ENCODE results near the gene NDRG4. TPM values are rescaled to one million over a fixed set of nuclear protein-coding genes. Genes with fewer than 3 reads are reported as not detected.

Gene NDRG4
- total RNA-seq, 4 donors from 2014 or later = 16.0 to 89.4 (median 56.1) TPM

- intact Hi-C loops (cut with DNase I; ENCODE audit: low total_unique reads) = no loop called here
Measured at GRCh38 chr16:58518083-58518979, 18.4 kb downstream of the NDRG4 start.

DNA sequence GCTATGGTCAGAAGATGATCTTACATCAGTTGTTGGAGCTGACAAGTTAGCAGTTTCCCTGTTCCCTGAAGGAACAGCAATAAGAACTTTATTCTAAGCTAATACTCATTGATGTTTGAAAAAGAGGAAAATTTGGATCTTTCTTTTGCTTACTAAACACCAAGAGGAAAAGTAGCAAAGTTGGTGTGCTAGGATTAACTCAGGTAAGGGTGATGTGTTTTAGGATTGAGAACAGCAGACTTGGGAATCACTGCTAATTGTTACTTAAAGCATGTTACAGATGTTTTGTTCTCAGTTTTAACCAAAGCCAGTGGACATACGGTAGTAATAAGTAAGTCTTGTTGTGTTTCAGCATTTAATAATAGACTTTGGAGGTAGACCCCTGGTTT lies 19.0 kb downstream of the NDRG4 start:
- Histone ChIP-seq H3K4me3 (no peak overlapping the region), H3K9me3 (no peaks in the 10 kb centered on the region), H3K4me1 (peaks cover 0 to 4% of the 10 kb centered on the region in 2 donors), H3K27ac (no peak overlapping the region), H3K27me3 (no peaks in the 10 kb centered on the region), H3K36me3 (no peaks in the 10 kb centered on the region)
- TF ChIP-seq POLR2A (IDR thresholded peaks at IDR 0.05) (no peak), CTCF (IDR thresholded peaks at IDR 0.05) (no peak)
- intact Hi-C loops (cut with DNase I; ENCODE audit: low total_unique reads) = no loop called here
- no peak for DNase-seq

More at GRCh38 chr16:58518083-58518979, 18.4 kb downstream of the NDRG4 start:
- no peaks in the 10 kb centered on the region for H3K27me3 ChIP-seq
- TF ChIP-seq CTCF (IDR thresholded peaks at IDR 0.05) (no peak), POLR2A (IDR thresholded peaks at IDR 0.05) (no peak)
- no peak for DNase-seq
- H3K36me3 ChIP-seq = no peaks in the 10 kb centered on the region
- no peak overlapping the region for H3K4me3 ChIP-seq
- H3K9me3 ChIP-seq = no peaks in the 10 kb centered on the region
- H3K27ac ChIP-seq = no peak overlapping the region
- H3K4me1 ChIP-seq = peaks cover 0 to 4% of the 10 kb centered on the region in 2 donors

- TF ChIP-seq CTCF (IDR thresholded peaks at IDR 0.05) = no peak
- no peak for TF ChIP-seq POLR2A (IDR thresholded peaks at IDR 0.05)
- H3K9me3 ChIP-seq = no peaks in the 10 kb centered on the region
- intact Hi-C loops (cut with DNase I; ENCODE audit: low total_unique reads) = no loop called here
- DNase-seq = no peak
- H3K36me3 ChIP-seq = no peaks in the 10 kb centered on the region
- H3K4me1 ChIP-seq = peaks cover 0 to 4% of the 10 kb centered on the region in 2 donors
- no peak overlapping the region for H3K4me3 ChIP-seq
- H3K27me3 ChIP-seq = no peaks in the 10 kb centered on the region
- no peak overlapping the region for H3K27ac ChIP-seq
Measured at GRCh38 chr16:58519707-58520106, 19.8 kb downstream of the NDRG4 start.

DNA sequence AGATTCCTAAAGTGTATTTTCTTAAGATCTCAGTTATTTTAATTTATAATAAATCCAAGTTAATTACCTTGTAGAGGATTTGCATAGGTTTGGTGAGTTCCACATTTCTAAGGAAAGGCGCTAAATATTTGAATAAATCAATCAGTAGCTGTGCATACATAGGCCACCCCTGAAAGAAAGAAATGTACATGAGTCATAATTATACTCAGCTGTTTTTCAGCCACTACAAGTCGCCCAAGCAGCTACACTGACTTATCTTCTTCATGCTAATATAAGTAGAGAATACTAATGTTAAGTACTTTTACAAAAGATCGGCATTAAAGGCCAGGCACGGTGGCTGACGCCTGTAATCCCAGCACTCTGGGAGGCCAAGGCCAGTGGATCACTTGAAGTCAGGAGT lies 30.2 kb downstream of the NDRG4 start:
- Histone ChIP-seq H3K36me3 (no peaks in the 10 kb centered on the region), H3K27me3 (no peaks in the 10 kb centered on the region), H3K27ac (no peak overlapping the region), H3K4me3 (no peak overlapping the region), H3K9me3 (no peaks in the 10 kb centered on the region), H3K4me1 (no peaks in the 10 kb centered on the region)
- DNase-seq = no peak
- TF ChIP-seq CTCF (IDR thresholded peaks at IDR 0.05) (no peak), POLR2A (IDR thresholded peaks at IDR 0.05) (no peak)
- intact Hi-C loops (cut with DNase I; ENCODE audit: low total_unique reads) = no loop called here

DNA sequence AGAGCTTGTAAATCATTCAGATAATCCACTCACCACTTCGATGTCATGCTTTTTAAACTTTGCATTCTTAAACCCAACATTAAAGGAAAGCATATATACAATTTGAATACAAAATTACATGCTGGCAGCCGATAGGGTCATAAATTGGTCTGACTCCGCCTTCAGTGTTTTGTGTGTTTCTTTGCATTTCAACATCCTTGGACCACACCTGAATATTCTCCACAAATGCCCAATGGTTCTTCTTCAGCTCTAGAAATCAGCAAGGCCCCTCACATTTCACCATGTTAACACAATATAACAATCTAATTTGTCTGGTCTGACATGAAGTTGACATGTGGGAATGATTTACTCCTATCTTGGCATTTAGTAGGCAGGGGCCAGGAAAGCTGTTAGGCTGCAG lies 32.5 kb downstream of the NDRG4 start:
- intact Hi-C loops (cut with DNase I; ENCODE audit: low total_unique reads) = no loop called here
- Histone ChIP-seq H3K27me3 (no peaks in the 10 kb centered on the region), H3K36me3 (no peaks in the 10 kb centered on the region), H3K4me3 (no peak overlapping the region), H3K9me3 (no peaks in the 10 kb centered on the region), H3K4me1 (no peaks in the 10 kb centered on the region), H3K27ac (no peak overlapping the region)
- DNase-seq = no peak
- TF ChIP-seq CTCF (IDR thresholded peaks at IDR 0.05) = no peak
- no peak for TF ChIP-seq POLR2A (IDR thresholded peaks at IDR 0.05)

All from uterus (tissue), 4 donors.